GM13977 (cell line): ENCODE results near the gene IL17B.
A peak's percentile ranks its signal among the peaks of the same experiment; 100 is the strongest.

ENCODE experiments used
- DNase-seq: peaks from one replicate; pipeline ENCODE4 v3.0.0; 2012; ENCODE audit warnings: low spot score
- in situ Hi-C: fragments of 300-500 bp; cut with MboI; formaldehyde crosslinking; loops from one replicate; pipeline ENCODE4 v1.12.0; 2022; ENCODE audit warnings: low sequenced_read_pairs, low pct_unique_long_range_greater_than_20kb, mixed read lengths, inconsistent platforms; ENCODE audit not compliant: unreplicated experiment
- TF ChIP-seq, protein P1 (sequence below): IDR thresholded peaks from 2 replicates; pipeline ENCODE4 v1.5.1; 2012; ENCODE audit warnings: mild to moderate bottlenecking, control low read depth; ENCODE audit not compliant: insufficient read depth; ENCODE audit errors: extremely low read depth, missing control alignments

IL17B gene

GRCh38 chr5:149352169-149352568 lies 26.9 kb downstream of the IL17B start:
- in situ Hi-C loops = no loop called here
- TF ChIP-seq, protein P1, sequence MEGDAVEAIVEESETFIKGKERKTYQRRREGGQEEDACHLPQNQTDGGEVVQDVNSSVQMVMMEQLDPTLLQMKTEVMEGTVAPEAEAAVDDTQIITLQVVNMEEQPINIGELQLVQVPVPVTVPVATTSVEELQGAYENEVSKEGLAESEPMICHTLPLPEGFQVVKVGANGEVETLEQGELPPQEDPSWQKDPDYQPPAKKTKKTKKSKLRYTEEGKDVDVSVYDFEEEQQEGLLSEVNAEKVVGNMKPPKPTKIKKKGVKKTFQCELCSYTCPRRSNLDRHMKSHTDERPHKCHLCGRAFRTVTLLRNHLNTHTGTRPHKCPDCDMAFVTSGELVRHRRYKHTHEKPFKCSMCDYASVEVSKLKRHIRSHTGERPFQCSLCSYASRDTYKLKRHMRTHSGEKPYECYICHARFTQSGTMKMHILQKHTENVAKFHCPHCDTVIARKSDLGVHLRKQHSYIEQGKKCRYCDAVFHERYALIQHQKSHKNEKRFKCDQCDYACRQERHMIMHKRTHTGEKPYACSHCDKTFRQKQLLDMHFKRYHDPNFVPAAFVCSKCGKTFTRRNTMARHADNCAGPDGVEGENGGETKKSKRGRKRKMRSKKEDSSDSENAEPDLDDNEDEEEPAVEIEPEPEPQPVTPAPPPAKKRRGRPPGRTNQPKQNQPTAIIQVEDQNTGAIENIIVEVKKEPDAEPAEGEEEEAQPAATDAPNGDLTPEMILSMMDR = no peak

GRCh38 chr5:149349382-149349781 lies 29.7 kb downstream of the IL17B start:
- no peak for DNase-seq
- TF ChIP-seq, protein P1 = no peak
- in situ Hi-C loops = no loop called here

More at GRCh38 chr5:149352169-149352568, 26.9 kb downstream of the IL17B start:
- DNase-seq = no peak

GRCh38 chr5:149348518-149348917 lies 30.6 kb downstream of the IL17B start:
- TF ChIP-seq, protein P1 = no peak
- in situ Hi-C loops = no loop called here
- DNase-seq = no peak

DNA sequence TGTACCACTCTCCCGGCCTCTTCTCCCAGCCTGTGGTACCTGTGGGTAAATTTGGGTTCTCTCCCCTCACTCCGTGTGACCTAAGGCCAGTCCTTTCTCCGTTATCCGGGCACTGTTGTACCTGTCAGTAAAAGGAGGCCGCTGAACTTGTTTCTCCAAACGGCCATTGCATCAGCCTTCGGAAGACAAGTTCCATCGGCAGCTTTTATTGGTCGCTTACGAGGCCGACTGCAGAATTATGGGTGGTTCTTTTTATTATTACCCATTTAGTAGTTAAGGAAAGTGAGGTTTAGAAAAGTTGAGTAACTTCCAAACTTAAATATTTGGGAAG lies 33.2 kb downstream of the IL17B start:
- DNase-seq = no peak
- in situ Hi-C loops = no loop called here
- TF ChIP-seq, protein P1 = no peak

DNA sequence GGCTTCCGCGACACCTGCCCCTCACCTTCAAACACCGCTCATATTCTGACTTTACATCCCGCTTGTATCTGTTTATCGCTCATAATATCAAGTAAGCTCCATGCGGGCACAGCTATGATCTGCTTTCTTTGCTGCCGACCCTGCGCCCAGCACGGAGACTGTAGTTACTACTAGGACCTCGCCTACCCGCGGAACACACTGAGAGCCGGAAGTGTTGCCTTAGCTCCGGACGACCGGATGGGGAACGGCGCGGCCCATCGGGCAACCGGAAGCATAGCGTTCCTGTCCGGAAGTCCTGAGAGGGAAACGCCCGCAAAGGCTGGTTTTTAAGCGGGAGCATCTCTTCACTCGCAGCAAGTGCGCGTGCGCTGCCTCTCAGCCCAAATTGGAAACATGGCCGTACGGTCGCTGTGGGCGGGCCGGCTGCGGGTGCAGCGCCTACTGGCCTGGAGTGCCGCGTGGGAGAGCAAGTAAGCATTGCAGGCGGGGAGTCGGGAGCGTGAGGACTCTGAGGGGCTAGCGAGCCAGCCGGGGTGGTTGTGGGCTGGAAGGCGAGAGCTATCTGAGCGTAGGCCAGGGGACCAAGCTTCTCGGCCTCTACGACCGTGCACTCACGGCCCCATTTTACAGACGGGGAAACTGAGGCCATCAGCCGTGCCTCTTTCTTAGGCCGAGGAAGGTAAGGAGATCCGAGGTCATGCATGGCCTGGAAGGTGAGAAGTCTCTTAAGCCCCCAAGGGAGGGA lies 33.8 kb downstream of the IL17B start, which contains the start of gene GRPEL2:
Gene GRPEL2, plus strand, starts transcription at position 353 of the 745 bp plus-strand sequence. Its CDS starts 41 bp downstream, at position 394.
- TF ChIP-seq, protein P1 = no peak
- in situ Hi-C loops = no loop called here
- DNase-seq = peak; percentile 93

- in situ Hi-C loops = no loop called here
- TF ChIP-seq, protein P1 = no peak
- DNase-seq = no peak
Measured at GRCh38 chr5:149344151-149344550, 34.9 kb downstream of the IL17B start.
